H54 (cell line): ENCODE results near the gene DENND4C.
"Not testable (repeated sequence)": the region's sequence is repeated elsewhere in the genome, so short reads cannot be mapped to it uniquely, and the experiment has no call there.

Experiments
- DNase-seq: peaks from one replicate; pipeline ENCODE4 v3.0.0; 2011; ENCODE audit warnings: low spot score, mixed read lengths; ENCODE audit not compliant: insufficient read length
- FAIRE-seq: peaks from 3 replicates; lab custom pipeline; 2011; peaks lifted over from hg19 to GRCh38; lab: Jason Lieb, UNC
- POLR2A ChIP-seq: IDR thresholded peaks from 2 replicates; pipeline ENCODE4 v1.6.1; 2011; ENCODE audit warnings: low read depth, mild to moderate bottlenecking, low read length

The DENND4C gene

GRCh38 chr9:19410594-19410993 lies 180.1 kb downstream of the DENND4C start:
- FAIRE-seq (no peak), DNase-seq (no peak)
- no peak for TF ChIP-seq POLR2A

GRCh38 chr9:19411316-19411715 lies 180.8 kb downstream of the DENND4C start:
- no peak for TF ChIP-seq POLR2A
- FAIRE-seq (no peak), DNase-seq (no peak)

GRCh38 chr9:19413456-19413855 lies 183.0 kb downstream of the DENND4C start:
- not testable (repeated sequence) for FAIRE-seq, DNase-seq

- FAIRE-seq = peak; percentile 43
Observed at GRCh38 chr9:19416143-19416542, 185.7 kb downstream of the DENND4C start.

GRCh38 chr9:19420877-19421276 lies 190.4 kb downstream of the DENND4C start:
- no peak for DNase-seq
- FAIRE-seq = no peak

More at GRCh38 chr9:19416143-19416542, 185.7 kb downstream of the DENND4C start:
- TF ChIP-seq POLR2A = no peak
- DNase-seq = no peak

More at GRCh38 chr9:19420877-19421276, 190.4 kb downstream of the DENND4C start:
- no peak for TF ChIP-seq POLR2A
